ENCODE measurements around the gene LHX4. TPM values are rescaled to one million over a fixed set of nuclear protein-coding genes. Genes with fewer than 3 reads are reported as not detected.

LHX4 gene
- total and polyA plus RNA-seq, 9 of the 15 experiments (the other 6 are each of a cell fraction or from before 2014, with no cell fraction given) = 0.01 to 0.11 (median 0.07) TPM; not detected in 5

DNA sequence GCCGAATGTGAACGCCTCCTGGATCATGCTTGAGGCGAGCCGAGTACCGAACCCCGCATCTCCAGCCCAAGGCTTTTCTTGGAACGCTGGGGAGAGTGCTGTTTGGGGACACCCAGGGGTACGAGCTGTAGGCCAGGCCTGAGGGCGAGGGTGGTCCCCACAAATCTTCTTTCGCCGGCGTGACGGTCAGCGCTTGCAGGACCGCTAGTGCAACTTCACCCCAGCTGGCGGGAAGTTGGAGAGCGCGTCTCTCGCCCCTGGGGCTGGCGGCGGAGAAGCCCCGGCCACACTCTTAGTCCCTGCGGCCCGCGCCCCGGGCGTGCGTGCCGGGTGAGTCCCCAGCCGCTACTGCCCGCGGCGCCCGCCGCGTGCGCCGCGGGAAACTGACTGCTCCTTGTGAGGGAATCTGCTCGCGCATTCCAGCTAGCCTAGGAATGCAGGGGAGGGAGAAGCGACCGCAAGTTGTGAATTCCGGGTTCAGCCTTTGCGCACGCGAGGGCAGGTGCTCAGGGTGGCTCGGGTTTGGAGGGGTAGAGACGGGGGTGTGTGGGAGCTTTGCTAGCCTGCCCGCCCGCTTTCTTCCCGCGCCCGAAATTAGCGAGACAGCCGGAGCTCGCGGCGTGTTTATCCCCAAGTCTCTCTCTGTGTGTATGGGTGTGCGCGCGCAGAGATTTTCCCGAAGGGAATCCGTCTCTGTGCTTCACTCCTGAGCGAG, 884 bp downstream of the LHX4 start:
- ChIA-PET CTCF (ENCODE audit: low intra/inter-chr PET ratio) (no interaction called here), POLR2A (interaction anchor here (0.7 to 1.5 kb wide), 5 partner anchors 9 to 43 kb away, joined by 3 to 8 read pairs (median 3); no protein-coding TSS in a partner anchor)
- Histone ChIP-seq H3K9me3 (replicated peaks; ENCODE audit: control insufficient read depth, insufficient read depth, low read depth, low read length) (no peaks in the 10 kb centered on the region), H2AFZ (ENCODE audit: low read depth, low read length) (peak overlapping the region; percentile 9; the same call in 1 of the 2 replicates), H3K4me3 (peak overlapping the region; percentile 49; the same call in 1 of the 2 replicates), H3K27me3 (ENCODE audit: control insufficient read depth in 2 of 2, insufficient read depth in 2 of 2, low read length in 2 of 2) (peaks cover 73 to 78% of the 10 kb centered on the region in 2 experiments), H3K27ac (ENCODE audit: extremely low read depth, low read depth, low read length) (no peak overlapping the region), H3K4me2 (ENCODE audit: insufficient read depth, low read length) (peak overlapping the region; percentile 69; the same call in 1 of the 2 replicates), H3K9ac (ENCODE audit: insufficient read depth in 1 of 2, low read depth in 2 of 2, low read length in 2 of 2) (peak overlapping the region in 1 of 2 experiments; percentile 66; a peak in 2 of 4 replicates), H3K36me3 (ENCODE audit: control insufficient read depth, insufficient read depth, low read length) (no peaks in the 10 kb centered on the region), H3K9me1 (ENCODE audit: control insufficient read depth, insufficient read depth, low read length) (no peaks in the 10 kb centered on the region), H4K20me1 (replicated peaks; ENCODE audit: control insufficient read depth, insufficient read depth, low read length) (peaks cover 12% of the 10 kb centered on the region; the same call in 1 of the 2 replicates), H3K79me2 (ENCODE audit: control insufficient read depth, insufficient read depth, low read length) (no peaks in the 10 kb centered on the region), H3K4me1 (replicated peaks in 1 of 2; ENCODE audit: control insufficient read depth in 2 of 2, insufficient read depth in 2 of 2, low read length in 2 of 2) (peaks cover 0 to 52% of the 10 kb centered on the region in 2 experiments; a peak in 3 of 5 replicates)
- 8% methylated on average over 61 of the region's 65 CpGs for WGBS (ENCODE audit: insufficient coverage, low coverage, missing lambda C conversion rate)
- in situ Hi-C loops (cut with MboI) (no loop called here), intact Hi-C loops (cut with micrococcal nuclease) (no loop called here)
- TF ChIP-seq CREM (IDR thresholded peaks at IDR 0.05; ENCODE audit: low read depth) (no peak), STAG1 (CRISPR knock-in tag; IDR thresholded peaks at IDR 0.05; ENCODE audit: borderline replicate concordance) (0 out of 2 replicates have a peak, but pooled peaks have one; percentile 23), TCFL5 (CRISPR knock-in tag; conservative IDR thresholded peaks at IDR 0.05) (no peak), DMBX1 (CRISPR knock-in tag; IDR thresholded peaks at IDR 0.05; ENCODE audit: borderline replicate concordance) (no peak), HDAC6 (IDR thresholded peaks at IDR 0.05; ENCODE audit: low read depth, low read length) (0 out of 2 replicates have a peak, but pooled peaks have one; percentile 15), FIP1L1 (IDR thresholded peaks at IDR 0.05; ENCODE audit: low read depth, low read length, poor library complexity, severe bottlenecking) (peak; percentile 26), PCBP1 (IDR thresholded peaks at IDR 0.05; ENCODE audit: low read depth, low read length, poor library complexity, severe bottlenecking) (peak; percentile 63), E2F6 (IDR thresholded peaks at IDR 0.05; ENCODE audit: borderline replicate concordance in 1 of 2, extremely low read depth in 1 of 2, insufficient read depth in 1 of 2, insufficient read length in 1 of 2, low read depth in 1 of 2, low read length in 1 of 2, poor library complexity in 1 of 2, severe bottlenecking in 1 of 2) (peak in 1 of 2 experiments; percentile 39)
- BruUV-seq (replicated peaks) = no TSS peak
- peak in 1 of 4 experiments; percentile 35 for DNase-seq (ENCODE audit: extremely low read depth in 1 of 4, low spot score in 3 of 4)
- ATAC-seq = no peak
- no peak for FAIRE-seq

All from K562 (cell line).